AG09319 (cell line): Measurements from ENCODE around the gene APCDD1L.

Experiments used
- DNase-seq: peaks from one replicate; pipeline ENCODE4 v3.0.0-alpha.2; 2010; ENCODE audit warnings: low read depth; ENCODE audit errors: extremely low read depth
- TF ChIP-seq, protein P1 (sequence below): IDR thresholded peaks from 2 replicates; pipeline ENCODE4 v1.5.1; 2011; ENCODE audit warnings: low read depth, mild to moderate bottlenecking, inconsistent platforms, low read length, moderate library complexity

APCDD1L gene

DNA sequence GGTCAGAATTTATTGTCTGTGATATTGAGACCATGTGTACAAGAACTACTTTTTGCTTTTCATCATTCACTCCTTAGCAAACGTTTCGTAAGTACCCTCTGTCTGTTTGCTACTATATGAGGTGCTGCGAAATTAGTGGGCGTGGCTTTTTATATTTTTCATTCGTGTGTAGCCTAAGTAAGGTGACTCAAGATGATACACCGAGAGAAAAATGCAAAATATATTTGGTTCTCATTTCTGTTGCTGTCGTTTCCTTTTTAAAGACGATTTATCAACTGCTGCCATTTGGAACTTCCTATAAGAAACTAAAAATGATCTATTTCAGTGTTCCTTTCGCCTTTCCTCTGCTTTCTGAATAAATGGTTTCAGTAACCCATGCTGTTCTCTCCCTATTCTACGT, 64.9 kb downstream of the APCDD1L start:
- DNase-seq = no peak
- TF ChIP-seq, protein P1, sequence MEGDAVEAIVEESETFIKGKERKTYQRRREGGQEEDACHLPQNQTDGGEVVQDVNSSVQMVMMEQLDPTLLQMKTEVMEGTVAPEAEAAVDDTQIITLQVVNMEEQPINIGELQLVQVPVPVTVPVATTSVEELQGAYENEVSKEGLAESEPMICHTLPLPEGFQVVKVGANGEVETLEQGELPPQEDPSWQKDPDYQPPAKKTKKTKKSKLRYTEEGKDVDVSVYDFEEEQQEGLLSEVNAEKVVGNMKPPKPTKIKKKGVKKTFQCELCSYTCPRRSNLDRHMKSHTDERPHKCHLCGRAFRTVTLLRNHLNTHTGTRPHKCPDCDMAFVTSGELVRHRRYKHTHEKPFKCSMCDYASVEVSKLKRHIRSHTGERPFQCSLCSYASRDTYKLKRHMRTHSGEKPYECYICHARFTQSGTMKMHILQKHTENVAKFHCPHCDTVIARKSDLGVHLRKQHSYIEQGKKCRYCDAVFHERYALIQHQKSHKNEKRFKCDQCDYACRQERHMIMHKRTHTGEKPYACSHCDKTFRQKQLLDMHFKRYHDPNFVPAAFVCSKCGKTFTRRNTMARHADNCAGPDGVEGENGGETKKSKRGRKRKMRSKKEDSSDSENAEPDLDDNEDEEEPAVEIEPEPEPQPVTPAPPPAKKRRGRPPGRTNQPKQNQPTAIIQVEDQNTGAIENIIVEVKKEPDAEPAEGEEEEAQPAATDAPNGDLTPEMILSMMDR = no peak

DNA sequence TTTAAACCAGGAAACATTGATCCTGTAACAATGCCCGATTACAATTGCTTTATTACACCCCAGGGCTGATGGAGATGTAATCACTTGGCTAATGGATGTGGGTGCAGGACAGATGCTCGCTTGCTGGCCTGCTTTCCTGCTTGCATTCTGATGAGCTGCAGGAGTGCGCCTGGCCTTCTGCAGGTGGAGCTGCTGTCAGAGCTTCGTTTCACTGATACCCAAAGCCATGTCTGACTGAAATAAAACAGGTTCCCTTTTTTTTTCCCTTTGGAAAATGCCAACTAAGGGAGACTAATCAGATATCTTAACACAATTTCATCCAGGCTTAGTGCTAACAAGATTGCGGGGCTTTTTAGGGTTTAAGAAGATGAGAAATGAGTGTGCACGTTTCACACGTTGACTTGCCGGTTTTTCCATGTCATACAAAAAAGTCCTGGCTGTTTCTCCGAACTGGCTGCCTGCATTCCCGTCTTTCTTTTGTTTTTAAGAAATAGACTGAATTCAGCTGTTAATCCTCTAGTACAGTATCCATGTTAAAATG, 65.4 kb downstream of the APCDD1L start:
- TF ChIP-seq, protein P1 = no peak
- DNase-seq = no peak

DNA sequence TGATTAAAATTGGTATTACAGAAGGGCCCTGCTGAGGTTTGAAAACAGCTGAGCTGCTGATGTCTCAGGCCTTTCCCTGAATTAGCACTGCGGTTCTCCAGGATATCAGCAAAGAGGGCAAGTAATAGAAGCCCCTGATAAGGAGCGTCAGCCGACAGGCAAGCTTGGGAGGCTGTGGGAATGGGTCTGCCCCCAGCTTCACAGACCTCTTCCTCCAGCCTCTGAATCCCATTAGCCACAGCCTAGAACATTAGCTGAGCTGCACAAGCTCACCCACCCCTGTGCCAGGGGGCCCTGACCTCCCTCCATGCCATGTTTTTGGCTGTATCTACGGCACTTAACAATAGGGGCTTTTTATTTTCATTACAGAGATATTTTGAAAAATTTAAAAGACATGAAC, 66.2 kb downstream of the APCDD1L start:
- no peak for DNase-seq
- TF ChIP-seq, protein P1 = no peak

DNA sequence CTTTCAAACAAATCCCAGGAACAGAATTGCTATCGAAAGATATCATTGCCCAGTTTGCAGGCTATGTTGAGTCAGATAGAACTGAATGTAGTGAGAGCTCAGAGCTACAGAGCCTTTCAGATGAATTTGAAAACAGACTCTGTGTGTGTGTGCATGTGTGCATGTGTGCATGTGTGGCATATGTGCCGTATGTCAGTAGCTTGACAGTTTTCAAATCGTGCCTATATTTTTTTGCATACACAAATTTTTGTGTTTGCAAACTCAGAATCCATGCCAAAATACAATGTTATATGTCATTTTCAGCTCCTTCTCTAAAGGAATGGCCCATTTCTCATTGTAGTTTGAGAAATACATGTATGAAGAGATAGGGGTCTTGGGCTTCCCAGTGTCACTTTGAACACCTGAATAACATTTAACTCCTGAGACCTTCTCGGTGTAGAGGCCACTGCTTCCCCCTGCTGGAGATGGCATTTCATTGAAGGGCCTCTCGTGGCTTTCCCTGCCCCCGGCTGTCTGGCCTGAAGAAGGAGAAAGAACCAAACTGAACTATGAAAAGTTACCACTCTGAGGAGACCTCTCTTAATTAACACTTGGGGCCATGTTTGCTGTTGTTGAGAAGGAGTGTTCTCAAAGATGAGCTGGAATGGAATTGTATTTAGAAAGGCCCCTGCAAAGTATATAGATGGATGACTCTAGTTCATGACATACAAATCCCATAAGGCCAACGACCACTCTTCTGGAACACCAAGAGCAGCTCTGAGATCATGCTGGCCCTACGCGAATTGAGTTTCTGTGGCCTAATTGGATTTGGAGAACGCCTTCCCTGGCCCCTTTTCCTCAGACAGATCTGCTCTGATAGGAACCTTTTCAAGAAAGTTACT, 67.4 kb downstream of the APCDD1L start:
- DNase-seq = peak; percentile 8
- TF ChIP-seq, protein P1 = peak; percentile 72

DNA sequence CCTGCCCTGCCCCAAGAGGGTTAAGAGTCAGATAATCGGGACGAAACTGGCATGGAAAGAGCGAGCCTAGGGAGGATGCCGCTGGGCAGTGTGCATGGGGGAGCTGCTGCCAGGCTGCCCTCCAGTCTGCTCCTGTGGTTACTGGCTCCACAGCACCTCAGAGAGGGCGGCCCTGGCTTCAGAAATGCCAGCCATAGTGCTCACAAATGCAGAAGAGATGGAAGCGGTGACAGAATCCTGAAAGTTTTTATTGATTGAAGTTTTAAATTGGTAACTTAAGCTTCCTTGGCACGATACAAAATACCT, 68.3 kb downstream of the APCDD1L start:
- TF ChIP-seq, protein P1 = no peak

DNA sequence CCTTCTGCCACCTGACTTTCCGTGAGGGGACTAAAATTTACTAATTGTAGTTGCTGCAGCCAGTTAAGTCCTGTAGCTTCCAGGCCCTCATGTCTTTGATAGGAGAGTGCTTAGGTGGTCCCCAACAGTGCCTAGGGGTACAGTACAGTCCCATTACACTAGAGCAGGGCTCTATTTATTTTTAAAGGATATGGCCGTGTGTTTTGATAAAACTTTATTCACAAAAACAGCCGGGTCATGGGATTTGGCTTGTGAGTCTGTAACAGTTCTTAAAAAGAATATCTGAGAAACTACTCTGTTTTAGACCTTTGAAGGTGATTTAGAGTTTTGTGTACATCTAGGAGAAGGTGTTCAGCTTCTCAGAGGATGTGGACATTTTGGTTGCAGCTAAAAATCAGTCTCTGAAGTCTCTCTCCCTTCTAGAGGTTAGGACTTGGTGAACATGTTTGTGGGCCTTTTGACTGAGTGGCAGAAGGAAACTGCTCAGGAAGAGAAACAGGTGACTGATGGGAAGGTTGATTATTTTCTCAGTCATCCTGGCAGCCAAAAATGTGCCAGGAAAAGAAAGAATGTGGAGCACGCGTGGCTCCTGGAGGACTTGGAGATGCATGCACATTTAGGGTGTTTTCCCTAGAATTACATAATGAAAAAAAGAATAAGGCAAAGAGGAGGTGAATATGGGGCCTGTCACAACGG, 68.8 kb downstream of the APCDD1L start:
- TF ChIP-seq, protein P1 = no peak
- DNase-seq = no peak

More for the DNA sequence above, 68.3 kb downstream of the APCDD1L start:
- DNase-seq = no peak

DNA sequence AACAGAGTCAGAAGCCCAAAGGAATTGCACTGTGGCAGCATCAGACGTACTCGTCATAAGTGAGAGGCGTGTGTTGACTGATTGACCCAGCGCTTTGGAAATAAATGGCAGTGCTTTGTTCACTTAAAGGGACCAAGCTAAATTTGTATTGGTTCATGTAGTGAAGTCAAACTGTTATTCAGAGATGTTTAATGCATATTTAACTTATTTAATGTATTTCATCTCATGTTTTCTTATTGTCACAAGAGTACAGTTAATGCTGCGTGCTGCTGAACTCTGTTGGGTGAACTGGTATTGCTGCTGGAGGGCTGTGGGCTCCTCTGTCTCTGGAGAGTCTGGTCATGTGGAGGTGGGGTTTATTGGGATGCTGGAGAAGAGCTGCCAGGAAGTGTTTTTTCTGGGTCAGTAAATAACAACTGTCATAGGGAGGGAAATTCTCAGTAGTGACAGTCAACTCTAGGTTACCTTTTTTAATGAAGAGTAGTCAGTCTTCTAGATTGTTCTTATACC, 70.4 kb downstream of the APCDD1L start:
- no peak for DNase-seq
- TF ChIP-seq, protein P1 = no peak
